Tibial artery (tissue), 4 donors: ENCODE data around the gene OPCML.

Experiments
- DNase-seq, 2 donors: peaks; one replicate each; pipeline ENCODE4 v3.0.0-alpha.2; 2019
- H3K27ac ChIP-seq, 2 donors: fragments of 200-600 bp; sonication (generic) in 1 of 2; 1 replicate in 1 of 2; 2 replicates in 1 of 2; pipeline ENCODE4 v1.5.1; 2018 to 2019; ENCODE audit warnings: mild to moderate bottlenecking in 1 of 2
- H3K27me3 ChIP-seq, 2 donors: fragments of 200-600 bp; sonication (generic) in 1 of 2; one replicate each; pipeline versions ENCODE4 v1.5.1 to v1.6.0; 2016 to 2019
- H3K36me3 ChIP-seq, 3 donors: fragments of 200-600 bp; sonication (generic) in 2 of 3; one replicate each; pipeline ENCODE4 v1.5.1; 2016 to 2019; ENCODE audit warnings: mild to moderate bottlenecking in 2 of 3
- H3K4me1 ChIP-seq, 4 donors: fragments of 200-600 bp; sonication (generic) in 2 of 4; 1 replicate in 3 of 4; 2 replicates in 1 of 4; pipeline ENCODE4 v1.5.1; 2016 to 2019
- H3K4me3 ChIP-seq, 2 donors: fragments of 200-600 bp; sonication (generic) in 1 of 2; 1 replicate in 1 of 2; 2 replicates in 1 of 2; pipeline ENCODE4 v1.5.1; 2018 to 2019; ENCODE audit warnings: mild to moderate bottlenecking in 2 of 2
- H3K9me3 ChIP-seq, 3 donors: fragments of 200-600 bp; sonication (generic) in 1 of 3; one replicate each; pipeline ENCODE4 v1.5.1; 2016 to 2019
- CTCF ChIP-seq, 2 experiments: fragments of 200-600 bp in 1 of 2; fragments of 450-650 bp in 1 of 2; IDR thresholded peaks; one replicate each; pipeline ENCODE4 v1.5.1; 2017 to 2019; ENCODE audit warnings: antibody characterized with exemption in 2 of 2, mild to moderate bottlenecking in 1 of 2, moderate library complexity in 1 of 2
- intact Hi-C: fragments of 100-400 bp; cut with DNase I; formaldehyde crosslinking; loops from one replicate; pipeline ENCODE4 v1.15.0; 2023; ENCODE audit warnings: low total_unique reads

OPCML gene

GRCh38 chr11:132894606-132895005 lies 637.7 kb downstream of the OPCML start:
- Histone ChIP-seq H3K4me1 (no peaks in the 10 kb centered on the region), H3K27ac (no peak overlapping the region), H3K9me3 (no peaks in the 10 kb centered on the region), H3K27me3 (no peaks in the 10 kb centered on the region), H3K4me3 (no peak overlapping the region), H3K36me3 (no peaks in the 10 kb centered on the region)
- intact Hi-C loops = no loop called here
- no peak for TF ChIP-seq CTCF (IDR thresholded peaks at IDR 0.05)
- DNase-seq = no peak

- TF ChIP-seq CTCF (IDR thresholded peaks at IDR 0.05) = no peak
- intact Hi-C loops = no loop called here
- H3K9me3 ChIP-seq = no peaks in the 10 kb centered on the region
- no peaks in the 10 kb centered on the region for H3K36me3 ChIP-seq
- DNase-seq = no peak
- H3K4me1 ChIP-seq = no peaks in the 10 kb centered on the region
- H3K4me3 ChIP-seq = no peak overlapping the region
- H3K27ac ChIP-seq = no peak overlapping the region
- H3K27me3 ChIP-seq = no peaks in the 10 kb centered on the region
Measured at GRCh38 chr11:132892876-132893275, 639.4 kb downstream of the OPCML start.

GRCh38 chr11:132888226-132888625 lies 644.1 kb downstream of the OPCML start:
- no peak for TF ChIP-seq CTCF (IDR thresholded peaks at IDR 0.05)
- Histone ChIP-seq H3K27me3 (no peaks in the 10 kb centered on the region), H3K9me3 (no peaks in the 10 kb centered on the region), H3K36me3 (no peaks in the 10 kb centered on the region), H3K4me3 (no peak overlapping the region), H3K27ac (no peak overlapping the region), H3K4me1 (no peaks in the 10 kb centered on the region)
- intact Hi-C loops = no loop called here
- no peak for DNase-seq

GRCh38 chr11:132886335-132886734 lies 646.0 kb downstream of the OPCML start:
- H3K27ac ChIP-seq = no peak overlapping the region
- no peaks in the 10 kb centered on the region for H3K4me1 ChIP-seq
- no peaks in the 10 kb centered on the region for H3K9me3 ChIP-seq
- intact Hi-C loops = no loop called here
- no peaks in the 10 kb centered on the region for H3K36me3 ChIP-seq
- H3K27me3 ChIP-seq = no peaks in the 10 kb centered on the region
- H3K4me3 ChIP-seq = no peak overlapping the region
- no peak for TF ChIP-seq CTCF (IDR thresholded peaks at IDR 0.05)
- no peak for DNase-seq

- H3K27ac ChIP-seq = no peak overlapping the region
- H3K36me3 ChIP-seq = no peaks in the 10 kb centered on the region
- H3K9me3 ChIP-seq = no peaks in the 10 kb centered on the region
- no peak for TF ChIP-seq CTCF (IDR thresholded peaks at IDR 0.05)
- H3K4me3 ChIP-seq = no peak overlapping the region
- no peak for DNase-seq
- intact Hi-C loops = no loop called here
- no peaks in the 10 kb centered on the region for H3K4me1 ChIP-seq
- no peaks in the 10 kb centered on the region for H3K27me3 ChIP-seq
Measured at GRCh38 chr11:132883241-132883640, 649.1 kb downstream of the OPCML start.

- DNase-seq = no peak
- Histone ChIP-seq H3K4me1 (no peaks in the 10 kb centered on the region), H3K36me3 (no peaks in the 10 kb centered on the region), H3K27ac (no peak overlapping the region), H3K27me3 (no peaks in the 10 kb centered on the region), H3K4me3 (no peak overlapping the region), H3K9me3 (no peaks in the 10 kb centered on the region)
- no peak for TF ChIP-seq CTCF (IDR thresholded peaks at IDR 0.05)
- intact Hi-C loops = no loop called here
Measured at GRCh38 chr11:132881622-132882021, 650.7 kb downstream of the OPCML start.
